DND-41 (cell line): ENCODE results near the gene R3HDM1.

Source experiments
- EZH2 ChIP-seq: IDR thresholded peaks from 3 replicates; pipeline ENCODE4 v1.6.1; 2012; ENCODE audit warnings: borderline replicate concordance, low read depth, mild to moderate bottlenecking, moderate library complexity, low read length, inconsistent platforms; ENCODE audit not compliant: severe bottlenecking
- TF ChIP-seq, protein P1 (sequence below): IDR thresholded peaks from 2 replicates; pipeline ENCODE4 v1.5.1; 2012; ENCODE audit warnings: borderline replicate concordance, low read length, moderate library complexity, mild to moderate bottlenecking; ENCODE audit not compliant: poor library complexity, severe bottlenecking; ENCODE audit errors: extremely low read depth

DNA sequence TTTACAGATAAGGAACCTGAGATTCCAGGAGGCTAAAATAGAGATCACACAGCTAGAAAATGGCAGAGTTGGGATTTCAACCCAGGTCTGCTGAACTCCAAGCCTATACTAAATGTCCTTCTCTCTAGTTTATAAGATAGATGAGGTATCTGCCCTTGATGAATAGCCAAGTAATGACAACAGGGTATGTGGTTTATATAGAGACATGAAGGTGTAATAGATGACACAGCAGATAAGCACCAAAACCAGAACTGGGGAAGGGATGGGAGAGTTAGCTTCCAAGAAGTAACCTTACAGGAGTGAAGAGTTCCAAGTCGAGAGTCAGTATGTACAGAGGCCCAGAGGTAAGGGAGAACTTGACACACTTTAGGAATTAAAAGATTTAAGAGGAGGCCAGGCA, 105.7 kb downstream of the R3HDM1 start:
- TF ChIP-seq, protein P1, sequence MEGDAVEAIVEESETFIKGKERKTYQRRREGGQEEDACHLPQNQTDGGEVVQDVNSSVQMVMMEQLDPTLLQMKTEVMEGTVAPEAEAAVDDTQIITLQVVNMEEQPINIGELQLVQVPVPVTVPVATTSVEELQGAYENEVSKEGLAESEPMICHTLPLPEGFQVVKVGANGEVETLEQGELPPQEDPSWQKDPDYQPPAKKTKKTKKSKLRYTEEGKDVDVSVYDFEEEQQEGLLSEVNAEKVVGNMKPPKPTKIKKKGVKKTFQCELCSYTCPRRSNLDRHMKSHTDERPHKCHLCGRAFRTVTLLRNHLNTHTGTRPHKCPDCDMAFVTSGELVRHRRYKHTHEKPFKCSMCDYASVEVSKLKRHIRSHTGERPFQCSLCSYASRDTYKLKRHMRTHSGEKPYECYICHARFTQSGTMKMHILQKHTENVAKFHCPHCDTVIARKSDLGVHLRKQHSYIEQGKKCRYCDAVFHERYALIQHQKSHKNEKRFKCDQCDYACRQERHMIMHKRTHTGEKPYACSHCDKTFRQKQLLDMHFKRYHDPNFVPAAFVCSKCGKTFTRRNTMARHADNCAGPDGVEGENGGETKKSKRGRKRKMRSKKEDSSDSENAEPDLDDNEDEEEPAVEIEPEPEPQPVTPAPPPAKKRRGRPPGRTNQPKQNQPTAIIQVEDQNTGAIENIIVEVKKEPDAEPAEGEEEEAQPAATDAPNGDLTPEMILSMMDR = no peak
- TF ChIP-seq EZH2 = no peak
